Measurements from ENCODE around the gene KCTD13.

The KCTD13 gene

DNA sequence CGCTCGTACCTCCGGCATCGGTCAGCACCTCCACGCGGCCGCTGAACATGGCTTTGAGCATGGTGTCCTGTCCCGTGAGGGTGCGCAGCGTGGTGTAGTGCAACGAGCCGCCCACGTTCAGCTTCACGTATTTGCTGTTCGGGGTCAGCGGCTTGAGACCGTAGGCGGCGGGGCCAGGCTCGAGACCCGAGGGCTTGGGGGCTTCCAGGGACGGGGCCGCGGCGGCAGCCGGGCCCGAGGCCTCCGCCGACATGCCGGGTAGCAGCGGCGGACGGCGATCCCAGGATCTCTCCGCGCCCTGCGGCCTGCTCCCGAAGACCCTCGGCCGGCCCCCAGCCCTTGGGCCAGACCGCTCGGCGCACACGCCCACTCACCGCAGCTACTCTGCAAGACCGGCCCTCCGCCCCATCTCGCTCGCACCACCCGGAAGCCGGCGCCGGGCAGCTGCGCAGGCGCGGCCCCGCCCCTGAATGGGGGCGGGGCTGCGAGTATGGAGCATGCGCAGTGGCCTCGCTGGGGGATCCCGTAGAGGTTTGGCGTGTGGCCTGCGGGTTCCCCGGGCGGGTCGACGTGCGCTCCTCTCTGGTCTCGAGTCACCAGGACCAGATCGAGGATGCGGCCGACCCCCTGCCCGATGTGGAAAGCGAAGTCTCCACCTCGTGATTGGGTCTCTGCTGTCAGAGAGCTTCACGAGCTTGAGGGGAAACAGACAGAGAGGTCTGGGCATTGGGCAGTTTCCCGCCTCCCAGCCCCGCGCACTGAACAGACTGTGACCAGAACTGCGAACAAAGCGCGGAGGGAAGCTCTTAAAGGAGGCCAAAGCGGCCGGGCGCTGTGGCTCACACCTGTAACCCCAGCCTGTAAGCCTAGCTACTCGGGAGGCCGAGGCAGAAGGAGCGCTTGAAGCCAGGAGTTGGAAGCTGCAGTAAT lies at the start of gene KCTD13:
KCTD13 (minus strand) TSS at position 446 of the 930 bp plus-strand sequence; CDS start at position 253, 193 bp downstream.
- H3K4me1 ChIP-seq (ENCODE audit: control insufficient read depth, insufficient read depth, low read length): peaks cover 23% of the 10 kb centered on the region
- H3K9me3 ChIP-seq (ENCODE audit: control insufficient read depth, low read length): no peaks in the 10 kb centered on the region
- H3K4me3 ChIP-seq (ENCODE audit: low read length): peak within 1 kb of the TSS; percentile 69
- no peaks in the 10 kb centered on the region for H3K27me3 ChIP-seq (ENCODE audit: control insufficient read depth, insufficient read depth, low read length)
- H3K9ac ChIP-seq (ENCODE audit: low read length): peak within 1 kb of the TSS; percentile 74
- H3K36me3 ChIP-seq (ENCODE audit: control insufficient read depth, insufficient read depth, low read length): no peaks in the 10 kb centered on the region

- H3K36me3 ChIP-seq (ENCODE audit: control insufficient read depth, insufficient read depth, low read length): peaks cover 11% of the 10 kb centered on the region
- H3K9ac ChIP-seq (ENCODE audit: low read length): peak overlapping the region; percentile 96
- peak overlapping the region; percentile 84 for H3K4me3 ChIP-seq (ENCODE audit: low read length)
- H3K4me1 ChIP-seq (ENCODE audit: control insufficient read depth, insufficient read depth, low read length): peaks cover 25% of the 10 kb centered on the region
- H3K9me3 ChIP-seq (ENCODE audit: control insufficient read depth, low read length): no peaks in the 10 kb centered on the region
- H3K27me3 ChIP-seq (ENCODE audit: control insufficient read depth, insufficient read depth, low read length): no peaks in the 10 kb centered on the region
Observed at GRCh38 chr16:29975134-29975538, 49.1 kb upstream of the KCTD13 start.

DNA sequence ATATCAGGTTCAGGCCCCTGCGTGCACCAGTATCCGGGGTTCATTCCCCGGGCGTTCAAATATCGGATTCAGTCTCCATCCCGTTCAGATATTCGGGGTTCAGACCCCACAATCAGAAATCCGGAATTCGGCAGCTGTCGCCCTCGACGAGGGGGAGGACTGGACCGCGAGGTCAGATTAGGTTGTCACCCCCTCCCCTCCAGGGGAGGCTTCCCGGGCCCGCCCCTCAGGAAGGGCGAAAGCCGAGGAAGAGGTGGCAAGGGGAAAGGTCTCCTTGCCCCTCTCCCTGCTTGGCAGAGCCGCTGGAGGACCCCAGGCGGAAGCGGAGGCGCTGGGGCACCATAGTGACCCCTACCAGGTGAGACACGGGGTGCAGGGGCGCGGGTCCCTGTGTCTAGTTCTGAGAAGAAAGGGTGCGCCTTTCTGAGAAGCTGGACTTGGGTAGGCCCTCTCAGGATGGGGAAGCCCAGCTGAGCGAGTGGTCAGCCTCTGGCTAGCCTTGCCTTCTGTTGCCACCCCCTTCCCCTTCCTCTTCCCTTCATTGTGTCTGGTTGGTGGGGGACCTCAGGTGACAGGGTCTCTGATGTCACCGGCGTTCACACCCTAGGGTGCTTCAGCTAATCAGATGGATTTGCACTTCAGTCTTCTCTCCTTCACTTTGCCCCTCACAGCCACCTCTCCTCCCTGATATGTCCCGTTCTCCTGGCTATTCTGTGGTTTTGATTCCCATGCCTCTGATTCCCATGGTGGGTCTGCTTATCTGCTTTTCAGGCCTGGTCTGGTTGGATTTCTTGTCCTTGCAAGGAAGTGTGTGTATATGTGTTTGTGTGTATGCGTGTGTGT lies 48.5 kb upstream of the KCTD13 start:
- peaks cover 4% of the 10 kb centered on the region for H3K36me3 ChIP-seq (ENCODE audit: control insufficient read depth, insufficient read depth, low read length)
- H3K4me1 ChIP-seq (ENCODE audit: control insufficient read depth, insufficient read depth, low read length): peaks cover 25% of the 10 kb centered on the region
- no peaks in the 10 kb centered on the region for H3K9me3 ChIP-seq (ENCODE audit: control insufficient read depth, low read length)
- peak overlapping the region; percentile 96 for H3K9ac ChIP-seq (ENCODE audit: low read length)
- H3K27me3 ChIP-seq (ENCODE audit: control insufficient read depth, insufficient read depth, low read length): no peaks in the 10 kb centered on the region
- peak overlapping the region; percentile 84 for H3K4me3 ChIP-seq (ENCODE audit: low read length)

- Histone ChIP-seq H3K4me3 (ENCODE audit: low read length) (peak within 1 kb of the TSS; percentile 84), H3K9ac (ENCODE audit: low read length) (peak within 1 kb of the TSS; percentile 96), H3K9me3 (ENCODE audit: control insufficient read depth, low read length) (no peaks in the 10 kb centered on the region), H3K36me3 (ENCODE audit: control insufficient read depth, insufficient read depth, low read length) (no peaks in the 10 kb centered on the region), H3K27me3 (ENCODE audit: control insufficient read depth, insufficient read depth, low read length) (no peaks in the 10 kb centered on the region), H3K4me1 (ENCODE audit: control insufficient read depth, insufficient read depth, low read length) (peaks cover 25% of the 10 kb centered on the region)
Observed at GRCh38 chr16:29973384-29974246, 47.6 kb upstream of the KCTD13 start, which contains the start of gene TAOK2. TSS of gene TAOK2 (plus strand) at chr16:29973868. CDS start at chr16:29977773, 3,905 bp downstream.

GRCh38 chr16:29972992-29973383 lies 47.0 kb upstream of the KCTD13 start:
- H3K9me3 ChIP-seq (ENCODE audit: control insufficient read depth, low read length): no peaks in the 10 kb centered on the region

GRCh38 chr16:29972500-29972899 lies 46.5 kb upstream of the KCTD13 start:
- H3K9ac ChIP-seq (ENCODE audit: low read length): no peak overlapping the region
- H3K27me3 ChIP-seq (ENCODE audit: control insufficient read depth, insufficient read depth, low read length): no peaks in the 10 kb centered on the region
- no peak overlapping the region for H3K4me3 ChIP-seq (ENCODE audit: low read length)
- H3K9me3 ChIP-seq (ENCODE audit: control insufficient read depth, low read length): no peaks in the 10 kb centered on the region
- peaks cover 25% of the 10 kb centered on the region for H3K4me1 ChIP-seq (ENCODE audit: control insufficient read depth, insufficient read depth, low read length)
- H3K36me3 ChIP-seq (ENCODE audit: control insufficient read depth, insufficient read depth, low read length): peaks cover 6% of the 10 kb centered on the region

More at GRCh38 chr16:29972992-29973383, 47.0 kb upstream of the KCTD13 start:
- peak overlapping the region; percentile 84 for H3K4me3 ChIP-seq (ENCODE audit: low read length)
- H3K9ac ChIP-seq (ENCODE audit: low read length): no peak overlapping the region
- peaks cover 4% of the 10 kb centered on the region for H3K36me3 ChIP-seq (ENCODE audit: control insufficient read depth, insufficient read depth, low read length)
- H3K4me1 ChIP-seq (ENCODE audit: control insufficient read depth, insufficient read depth, low read length): peaks cover 25% of the 10 kb centered on the region
- H3K27me3 ChIP-seq (ENCODE audit: control insufficient read depth, insufficient read depth, low read length): no peaks in the 10 kb centered on the region

DNA sequence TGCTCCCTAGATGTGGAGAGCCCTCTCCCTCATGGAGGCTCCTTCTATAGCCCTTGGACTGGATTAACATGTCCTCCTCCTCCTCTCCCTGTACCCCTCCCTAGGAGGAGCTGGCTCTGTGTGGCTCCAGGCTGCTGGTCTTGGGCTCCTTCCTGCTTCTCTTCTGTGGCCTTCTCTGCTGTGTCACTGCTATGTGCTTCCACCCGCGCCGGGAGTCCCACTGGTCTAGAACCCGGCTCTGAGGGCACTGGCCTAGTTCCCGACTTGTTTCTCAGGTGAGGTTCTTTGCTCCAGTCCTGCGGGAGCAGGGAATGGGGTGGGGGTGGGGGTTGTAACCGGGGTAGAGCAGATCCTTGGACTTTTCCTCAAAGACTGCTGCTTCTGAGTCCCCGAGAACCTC lies 45.3 kb upstream of the KCTD13 start:
- no peaks in the 10 kb centered on the region for H3K27me3 ChIP-seq (ENCODE audit: control insufficient read depth, insufficient read depth, low read length)
- H3K4me1 ChIP-seq (ENCODE audit: control insufficient read depth, insufficient read depth, low read length): peaks cover 16% of the 10 kb centered on the region
- no peak overlapping the region for H3K4me3 ChIP-seq (ENCODE audit: low read length)
- H3K9ac ChIP-seq (ENCODE audit: low read length): no peak overlapping the region
- no peaks in the 10 kb centered on the region for H3K9me3 ChIP-seq (ENCODE audit: control insufficient read depth, low read length)
- peaks cover 6% of the 10 kb centered on the region for H3K36me3 ChIP-seq (ENCODE audit: control insufficient read depth, insufficient read depth, low read length)

- H3K36me3 ChIP-seq (ENCODE audit: control insufficient read depth, insufficient read depth, low read length): peaks cover 6% of the 10 kb centered on the region
Observed at GRCh38 chr16:29968205-29968604, 42.2 kb upstream of the KCTD13 start.

DNA sequence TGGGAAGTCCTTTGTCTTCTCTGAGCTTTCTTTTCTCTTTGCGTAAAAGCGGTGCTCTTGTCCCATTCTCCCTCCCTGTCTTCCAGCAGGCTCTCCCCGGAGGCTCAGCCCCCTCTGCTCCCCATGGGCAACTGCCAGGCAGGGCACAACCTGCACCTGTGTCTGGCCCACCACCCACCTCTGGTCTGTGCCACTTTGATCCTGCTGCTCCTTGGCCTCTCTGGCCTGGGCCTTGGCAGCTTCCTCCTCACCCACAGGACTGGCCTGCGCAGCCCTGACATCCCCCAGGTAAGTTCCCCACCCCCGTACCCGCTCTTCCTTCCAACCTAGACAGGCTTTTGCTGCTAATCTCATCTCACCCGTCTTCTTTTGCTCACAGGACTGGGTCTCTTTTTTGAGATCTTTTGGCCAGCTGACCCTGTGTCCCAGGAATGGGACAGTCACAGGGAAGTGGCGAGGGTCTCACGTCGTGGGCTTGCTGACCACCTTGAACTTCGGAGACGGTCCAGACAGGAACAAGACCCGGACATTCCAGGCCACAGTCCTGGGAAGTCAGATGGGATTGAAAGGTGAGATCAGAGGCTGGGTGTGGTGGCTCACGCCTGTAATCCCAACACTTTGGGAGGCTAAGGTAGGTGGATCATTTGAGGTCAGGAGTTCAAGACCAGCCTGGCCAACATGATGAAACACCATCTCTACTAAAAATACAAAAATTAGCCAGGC lies 37.2 kb upstream of the KCTD13 start:
- Histone ChIP-seq H3K36me3 (ENCODE audit: control insufficient read depth, insufficient read depth, low read length) (peaks cover 4% of the 10 kb centered on the region), H3K4me1 (ENCODE audit: control insufficient read depth, insufficient read depth, low read length) (peaks cover 11% of the 10 kb centered on the region), H3K27me3 (ENCODE audit: control insufficient read depth, insufficient read depth, low read length) (no peaks in the 10 kb centered on the region), H3K9me3 (ENCODE audit: control insufficient read depth, low read length) (no peaks in the 10 kb centered on the region), H3K9ac (ENCODE audit: low read length) (peak overlapping the region; percentile 80), H3K4me3 (ENCODE audit: low read length) (peak overlapping the region; percentile 5)

More at GRCh38 chr16:29968205-29968604, 42.2 kb upstream of the KCTD13 start:
- Histone ChIP-seq H3K4me1 (ENCODE audit: control insufficient read depth, insufficient read depth, low read length) (peaks cover 3% of the 10 kb centered on the region), H3K9ac (ENCODE audit: low read length) (no peak overlapping the region), H3K9me3 (ENCODE audit: control insufficient read depth, low read length) (no peaks in the 10 kb centered on the region), H3K4me3 (ENCODE audit: low read length) (no peak overlapping the region), H3K27me3 (ENCODE audit: control insufficient read depth, insufficient read depth, low read length) (no peaks in the 10 kb centered on the region)

- Histone ChIP-seq H3K9me3 (ENCODE audit: control insufficient read depth, low read length) (no peaks in the 10 kb centered on the region), H3K36me3 (ENCODE audit: control insufficient read depth, insufficient read depth, low read length) (no peaks in the 10 kb centered on the region), H3K27me3 (ENCODE audit: control insufficient read depth, insufficient read depth, low read length) (no peaks in the 10 kb centered on the region), H3K4me3 (ENCODE audit: low read length) (peak overlapping the region; percentile 5), H3K9ac (ENCODE audit: low read length) (peak overlapping the region; percentile 80), H3K4me1 (ENCODE audit: control insufficient read depth, insufficient read depth, low read length) (peaks cover 11% of the 10 kb centered on the region)
Observed at GRCh38 chr16:29962344-29962994, 36.4 kb upstream of the KCTD13 start.
